ENCODE data around the gene ROBO1.
"Not testable (repeated sequence)": the region's sequence is repeated elsewhere in the genome, so short reads cannot be mapped to it uniquely, and the experiment has no call there.

ROBO1 gene

GRCh38 chr3:79366414-79366813 is 401.4 kb downstream of the ROBO1 start:
- DNase-seq, result no peak

- DNase-seq, result no peak
These were observed 403.0 kb downstream of the ROBO1 start for GRCh38 chr3:79364784-79365183.

- no peak for DNase-seq
These were observed 405.1 kb downstream of the ROBO1 start for GRCh38 chr3:79362571-79363270.

GRCh38 chr3:79361748-79362378 is 405.9 kb downstream of the ROBO1 start:
- no peak for DNase-seq

GRCh38 chr3:79358327-79358726 is 409.5 kb downstream of the ROBO1 start:
- no peak for DNase-seq

- DNase-seq, result no peak
These were observed 413.6 kb downstream of the ROBO1 start for GRCh38 chr3:79354179-79354688.

- DNase-seq, result no peak
These were observed 416.1 kb downstream of the ROBO1 start for GRCh38 chr3:79351699-79352098.

GRCh38 chr3:79344876-79345871 is 422.6 kb downstream of the ROBO1 start:
- no peak for DNase-seq

GRCh38 chr3:79341961-79342360 is 425.8 kb downstream of the ROBO1 start:
- no peak for DNase-seq

GRCh38 chr3:79339846-79340245 is 428.0 kb downstream of the ROBO1 start:
- no peak for DNase-seq

- no peak for DNase-seq
These were observed 430.0 kb downstream of the ROBO1 start for GRCh38 chr3:79337798-79338197.

GRCh38 chr3:79329154-79329553 is 438.6 kb downstream of the ROBO1 start:
- no peak for DNase-seq

GRCh38 chr3:79326642-79327041 is 441.2 kb downstream of the ROBO1 start:
- no peak for DNase-seq

GRCh38 chr3:79325833-79326383 is 441.9 kb downstream of the ROBO1 start:
- DNase-seq, result not testable (repeated sequence)

GRCh38 chr3:79317551-79318518 is 450.0 kb downstream of the ROBO1 start:
- no peak for DNase-seq

GRCh38 chr3:79314962-79315361 is 452.8 kb downstream of the ROBO1 start:
- DNase-seq, result no peak

- DNase-seq, result no peak
These were observed 453.3 kb downstream of the ROBO1 start for GRCh38 chr3:79314544-79314943.

- DNase-seq, result no peak
These were observed 457.8 kb downstream of the ROBO1 start for GRCh38 chr3:79310016-79310415.

GRCh38 chr3:79306934-79307570 is 460.7 kb downstream of the ROBO1 start:
- DNase-seq, result no peak

- DNase-seq, result not testable (repeated sequence)
These were observed 467.7 kb downstream of the ROBO1 start for GRCh38 chr3:79299949-79300635.

Measured in activated T-cell treated with anti-CD3 and anti-CD28 coated beads for 4 hours (primary cell).